Upper lobe of left lung (tissue), 4 donors: ENCODE data around the gene MAP6.

Source experiments
- EP300 ChIP-seq, 4 donors: sonication (generic); formaldehyde crosslinking; IDR thresholded peaks; one replicate each; pipeline ENCODE4 v1.5.1; 2017; ENCODE audit warnings: antibody characterized with exemption in 4 of 4, control low read depth in 2 of 4
- POLR2A ChIP-seq, 4 donors: fragments of 450-650 bp; IDR thresholded peaks; one replicate each; pipeline ENCODE4 v1.5.1; 2016 to 2017; ENCODE audit warnings: antibody characterized with exemption in 4 of 4, mild to moderate bottlenecking in 2 of 4
- TF ChIP-seq, protein P1 (sequence below), 6 experiments: fragments of 450-650 bp in 4 of 6; fragments of 200-600 bp in 2 of 6; sonication (generic) in 2 of 6; IDR thresholded peaks; one replicate each; pipeline ENCODE4 v1.5.1; 2016 to 2019; ENCODE audit warnings: antibody characterized with exemption in 6 of 6

DNA sequence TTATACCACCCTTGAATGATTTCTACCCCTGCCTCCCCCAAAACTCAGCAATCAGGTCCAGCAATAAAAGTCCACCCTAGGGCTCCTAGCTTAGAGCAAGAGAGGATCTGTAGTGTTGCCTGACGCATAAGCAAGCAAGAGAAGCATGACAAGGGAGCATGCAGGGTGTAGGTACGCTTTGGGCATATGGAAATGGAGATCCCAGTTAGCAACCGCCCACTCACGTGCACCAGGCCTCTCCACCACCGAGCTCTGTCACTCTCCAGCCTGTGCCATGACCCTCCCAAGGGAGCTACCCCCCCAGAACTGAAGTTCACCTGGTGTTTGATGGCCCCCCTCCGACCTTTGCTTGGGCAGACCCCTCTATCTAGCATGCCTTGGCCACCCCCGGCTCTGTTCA is 67.3 kb downstream of the MAP6 start:
- TF ChIP-seq, protein P1, sequence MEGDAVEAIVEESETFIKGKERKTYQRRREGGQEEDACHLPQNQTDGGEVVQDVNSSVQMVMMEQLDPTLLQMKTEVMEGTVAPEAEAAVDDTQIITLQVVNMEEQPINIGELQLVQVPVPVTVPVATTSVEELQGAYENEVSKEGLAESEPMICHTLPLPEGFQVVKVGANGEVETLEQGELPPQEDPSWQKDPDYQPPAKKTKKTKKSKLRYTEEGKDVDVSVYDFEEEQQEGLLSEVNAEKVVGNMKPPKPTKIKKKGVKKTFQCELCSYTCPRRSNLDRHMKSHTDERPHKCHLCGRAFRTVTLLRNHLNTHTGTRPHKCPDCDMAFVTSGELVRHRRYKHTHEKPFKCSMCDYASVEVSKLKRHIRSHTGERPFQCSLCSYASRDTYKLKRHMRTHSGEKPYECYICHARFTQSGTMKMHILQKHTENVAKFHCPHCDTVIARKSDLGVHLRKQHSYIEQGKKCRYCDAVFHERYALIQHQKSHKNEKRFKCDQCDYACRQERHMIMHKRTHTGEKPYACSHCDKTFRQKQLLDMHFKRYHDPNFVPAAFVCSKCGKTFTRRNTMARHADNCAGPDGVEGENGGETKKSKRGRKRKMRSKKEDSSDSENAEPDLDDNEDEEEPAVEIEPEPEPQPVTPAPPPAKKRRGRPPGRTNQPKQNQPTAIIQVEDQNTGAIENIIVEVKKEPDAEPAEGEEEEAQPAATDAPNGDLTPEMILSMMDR (IDR thresholded peaks at IDR 0.05), result no peak
- TF ChIP-seq POLR2A (IDR thresholded peaks at IDR 0.05), result no peak
- no peak for TF ChIP-seq EP300 (IDR thresholded peaks at IDR 0.05)
